Left lung (tissue), 10 donors: ENCODE data around the gene COMMD7. TPM values are rescaled to one million over a fixed set of nuclear protein-coding genes. Genes with fewer than 3 reads are reported as not detected.
"Not testable (repeated sequence)": the region's sequence is repeated elsewhere in the genome, so short reads cannot be mapped to it uniquely, and the experiment has no call there.

Experiments used
- ATAC-seq: fragments of 200-7000 bp; cut with Tn5 transposase; one replicate; pipeline ENCODE4 v1.9.1; 2020; ENCODE audit warnings: moderate library complexity
- DNase-seq, 4 donors: peaks; one replicate each; pipeline ENCODE4 v3.0.0-alpha.2; 2013 to 2020
- H3K27ac ChIP-seq, 2 donors: fragments of 200-600 bp; sonication (generic) in 1 of 2; one replicate each; pipeline versions ENCODE4 v1.5.0 to v1.8.0; 2020 to 2021
- H3K27me3 ChIP-seq, 2 donors: fragments of 200-600 bp; sonication (generic) in 1 of 2; one replicate each; pipeline versions ENCODE4 v1.5.0 to v1.8.0; 2020 to 2021
- H3K36me3 ChIP-seq, 2 donors: fragments of 200-600 bp; sonication (generic) in 1 of 2; one replicate each; pipeline versions ENCODE4 v1.5.0 to v1.8.0; 2020 to 2021
- H3K4me1 ChIP-seq, 2 donors: fragments of 200-600 bp; one replicate each; pipeline ENCODE4 v1.8.0; 2021
- H3K4me3 ChIP-seq, 2 donors: fragments of 200-600 bp; sonication (generic) in 1 of 2; one replicate each; pipeline versions ENCODE4 v1.5.0 to v1.8.0; 2020 to 2021; ENCODE audit warnings: mild to moderate bottlenecking in 1 of 2
- H3K9me3 ChIP-seq, 2 donors: fragments of 200-600 bp; sonication (generic) in 1 of 2; one replicate each; pipeline versions ENCODE4 v1.5.0 to v1.8.0; 2020 to 2021
- intact Hi-C, 2 donors: fragments of 100-400 bp; cut with DNase I; formaldehyde crosslinking; loops; one replicate each; pipeline versions ENCODE4 v1.11.2 to v1.14.2; 2022
- polyA plus RNA-seq, 6 donors: library from polyadenylated mRNA; unstranded; fragments of 120-200 nt; gene quantifications; one replicate each; pipeline ENCODE4 v1.2.1, GENCODE V29; 2013; ENCODE audit not compliant: insufficient read length in 6 of 6
- total RNA-seq, 2 donors: library from RNA; stranded (reverse); fragmentation: NEBNext Ultra II Directional; extraction: Animal tissue kit (Norgen Biotek cat#: 25700); gene quantifications; one replicate each; pipeline ENCODE4 v1.2.1, GENCODE V29; 2021
- TF ChIP-seq, protein P1 (sequence below), 2 donors: fragments of 200-600 bp; sonication (generic) in 1 of 2; IDR thresholded peaks; one replicate each; pipeline versions ENCODE4 v1.5.0 to v1.8.0; 2021; ENCODE audit warnings: antibody characterized with exemption in 2 of 2
- donor health status: DM: no; HTN: yes; CAD: no.
- donor health status: DM: no; HTN: no; CAD: no.

The COMMD7 gene
- total and polyA plus RNA-seq, 8 donors, result 38.5 to 58.0 (median 53.3) TPM

- no peak overlapping the region for H3K4me3 ChIP-seq
- intact Hi-C loops, result no loop called here
- H3K4me1 ChIP-seq, result no peaks in the 10 kb centered on the region
- TF ChIP-seq, protein P1, sequence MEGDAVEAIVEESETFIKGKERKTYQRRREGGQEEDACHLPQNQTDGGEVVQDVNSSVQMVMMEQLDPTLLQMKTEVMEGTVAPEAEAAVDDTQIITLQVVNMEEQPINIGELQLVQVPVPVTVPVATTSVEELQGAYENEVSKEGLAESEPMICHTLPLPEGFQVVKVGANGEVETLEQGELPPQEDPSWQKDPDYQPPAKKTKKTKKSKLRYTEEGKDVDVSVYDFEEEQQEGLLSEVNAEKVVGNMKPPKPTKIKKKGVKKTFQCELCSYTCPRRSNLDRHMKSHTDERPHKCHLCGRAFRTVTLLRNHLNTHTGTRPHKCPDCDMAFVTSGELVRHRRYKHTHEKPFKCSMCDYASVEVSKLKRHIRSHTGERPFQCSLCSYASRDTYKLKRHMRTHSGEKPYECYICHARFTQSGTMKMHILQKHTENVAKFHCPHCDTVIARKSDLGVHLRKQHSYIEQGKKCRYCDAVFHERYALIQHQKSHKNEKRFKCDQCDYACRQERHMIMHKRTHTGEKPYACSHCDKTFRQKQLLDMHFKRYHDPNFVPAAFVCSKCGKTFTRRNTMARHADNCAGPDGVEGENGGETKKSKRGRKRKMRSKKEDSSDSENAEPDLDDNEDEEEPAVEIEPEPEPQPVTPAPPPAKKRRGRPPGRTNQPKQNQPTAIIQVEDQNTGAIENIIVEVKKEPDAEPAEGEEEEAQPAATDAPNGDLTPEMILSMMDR (IDR thresholded peaks at IDR 0.05), result no peak
- H3K9me3 ChIP-seq, result no peaks in the 10 kb centered on the region
- H3K27me3 ChIP-seq, result no peaks in the 10 kb centered on the region
- H3K36me3 ChIP-seq, result peaks cover 0 to 32% of the 10 kb centered on the region in 2 donors
- no peak for ATAC-seq
- no peak for DNase-seq
- no peak overlapping the region for H3K27ac ChIP-seq
Measured at GRCh38 chr20:32711346-32711745, 31.9 kb downstream of the COMMD7 start.

GRCh38 chr20:32709632-32710121 is 33.6 kb downstream of the COMMD7 start:
- DNase-seq, result no peak
- no peak overlapping the region for H3K4me3 ChIP-seq
- peaks cover 0 to 36% of the 10 kb centered on the region in 2 donors for H3K36me3 ChIP-seq
- no peak overlapping the region for H3K27ac ChIP-seq
- no peaks in the 10 kb centered on the region for H3K4me1 ChIP-seq
- TF ChIP-seq, protein P1 (IDR thresholded peaks at IDR 0.05), result no peak
- intact Hi-C loops, result no loop called here
- ATAC-seq, result no peak
- no peaks in the 10 kb centered on the region for H3K27me3 ChIP-seq
- H3K9me3 ChIP-seq, result no peaks in the 10 kb centered on the region

- DNase-seq, ATAC-seq, H3K4me1 ChIP-seq, H3K27ac ChIP-seq, intact Hi-C loops, H3K9me3 ChIP-seq, H3K4me3 ChIP-seq, H3K27me3 ChIP-seq: not testable (repeated sequence)
- H3K36me3 ChIP-seq, result peaks cover 0 to 36% of the 10 kb centered on the region in 2 donors
Measured at GRCh38 chr20:32709029-32709631, 34.1 kb downstream of the COMMD7 start.

GRCh38 chr20:32707691-32708581 is 35.3 kb downstream of the COMMD7 start:
- H3K4me3 ChIP-seq, result no peak overlapping the region
- intact Hi-C loops, result no loop called here
- DNase-seq, result no peak
- ATAC-seq, result no peak
- no peaks in the 10 kb centered on the region for H3K9me3 ChIP-seq
- no peaks in the 10 kb centered on the region for H3K4me1 ChIP-seq
- H3K27ac ChIP-seq, result peak overlapping the region in 1 of 2 donors; percentile 41
- no peaks in the 10 kb centered on the region for H3K27me3 ChIP-seq
- TF ChIP-seq, protein P1 (IDR thresholded peaks at IDR 0.05), result no peak
- peaks cover 0 to 37% of the 10 kb centered on the region in 2 donors for H3K36me3 ChIP-seq

DNA sequence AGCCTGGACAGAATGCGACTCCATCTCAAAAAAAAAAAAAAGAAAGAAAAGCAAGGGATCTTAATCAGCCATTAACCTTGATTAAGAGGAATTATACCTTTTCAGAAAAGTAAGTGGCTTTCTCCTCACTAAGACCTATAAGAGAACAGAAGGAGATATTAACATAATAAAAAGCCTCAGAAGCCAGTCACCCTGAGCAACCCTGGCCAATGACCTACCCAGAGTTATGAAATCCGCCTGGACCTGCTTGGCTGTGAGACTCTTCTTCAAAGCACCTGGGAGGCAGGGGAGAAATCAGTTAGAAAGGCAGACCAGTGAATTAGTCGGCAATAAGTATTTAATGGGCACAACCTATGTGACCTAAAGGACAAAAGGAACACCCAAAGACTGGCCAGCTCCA is 36.8 kb downstream of the COMMD7 start:
- Histone ChIP-seq H3K27ac (no peak overlapping the region), H3K4me3 (no peak overlapping the region), H3K9me3 (no peaks in the 10 kb centered on the region), H3K27me3 (no peaks in the 10 kb centered on the region), H3K4me1 (no peaks in the 10 kb centered on the region), H3K36me3 (peaks cover 0 to 52% of the 10 kb centered on the region in 2 donors)
- no peak for DNase-seq
- TF ChIP-seq, protein P1 (IDR thresholded peaks at IDR 0.05), result no peak
- ATAC-seq, result no peak
- intact Hi-C loops, result no loop called here
